Panc1 (cell line): ENCODE measurements around the gene ICOSLG.
"Not testable (repeated sequence)": the region's sequence is repeated elsewhere in the genome, so short reads cannot be mapped to it uniquely, and the experiment has no call there.

Source experiments
- POLR2AphosphoS5 ChIP-seq: IDR thresholded peaks from 2 replicates; pipeline ENCODE4 v1.6.1; 2012; ENCODE audit warnings: mild to moderate bottlenecking, low read depth, low read length, moderate library complexity
- SIN3A ChIP-seq: IDR thresholded peaks from 2 replicates; pipeline ENCODE4 v1.6.1; 2012; ENCODE audit warnings: low read depth, mild to moderate bottlenecking, low read length, moderate library complexity, borderline replicate concordance; ENCODE audit not compliant: insufficient read depth
- TCF7L2 ChIP-seq: IDR thresholded peaks from 2 replicates; pipeline ENCODE4 v1.6.1; 2011; ENCODE audit warnings: mild to moderate bottlenecking, low read depth, low read length, inconsistent platforms
- TF ChIP-seq, protein P1 (sequence below): fragments of 450-650 bp; IDR thresholded peaks from 2 replicates; pipeline ENCODE4 v1.5.1; 2017; ENCODE audit warnings: mild to moderate bottlenecking
- TF ChIP-seq, protein P2 (sequence below), 2 experiments: IDR thresholded peaks; 2 replicates each; pipeline ENCODE4 v1.6.1; 2011 to 2012; ENCODE audit warnings: low read depth in 2 of 2, control low read depth in 1 of 2, low read length in 1 of 2, mild to moderate bottlenecking in 1 of 2, moderate library complexity in 1 of 2; ENCODE audit not compliant: insufficient read depth in 1 of 2

DNA sequence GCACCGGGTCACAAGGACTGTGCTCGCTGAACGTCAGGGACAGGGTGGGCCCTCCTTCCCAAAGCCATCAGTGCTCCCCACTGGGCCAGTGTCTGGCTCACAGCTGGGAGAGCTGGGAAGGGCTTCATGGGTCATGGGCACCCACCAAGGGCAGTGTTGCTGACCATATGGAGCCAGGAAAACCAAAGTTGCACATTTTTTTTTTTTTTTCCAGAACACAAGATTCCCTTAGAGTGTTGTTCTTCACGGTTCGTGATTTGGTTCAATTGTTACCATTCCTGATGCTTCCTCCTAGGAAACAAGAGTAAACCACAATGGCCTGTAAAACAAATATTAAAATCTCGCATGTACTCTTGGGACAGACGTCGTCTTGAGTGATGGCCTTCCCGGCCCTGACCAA, 45.9 kb downstream of the ICOSLG start:
- TF ChIP-seq, protein P1, sequence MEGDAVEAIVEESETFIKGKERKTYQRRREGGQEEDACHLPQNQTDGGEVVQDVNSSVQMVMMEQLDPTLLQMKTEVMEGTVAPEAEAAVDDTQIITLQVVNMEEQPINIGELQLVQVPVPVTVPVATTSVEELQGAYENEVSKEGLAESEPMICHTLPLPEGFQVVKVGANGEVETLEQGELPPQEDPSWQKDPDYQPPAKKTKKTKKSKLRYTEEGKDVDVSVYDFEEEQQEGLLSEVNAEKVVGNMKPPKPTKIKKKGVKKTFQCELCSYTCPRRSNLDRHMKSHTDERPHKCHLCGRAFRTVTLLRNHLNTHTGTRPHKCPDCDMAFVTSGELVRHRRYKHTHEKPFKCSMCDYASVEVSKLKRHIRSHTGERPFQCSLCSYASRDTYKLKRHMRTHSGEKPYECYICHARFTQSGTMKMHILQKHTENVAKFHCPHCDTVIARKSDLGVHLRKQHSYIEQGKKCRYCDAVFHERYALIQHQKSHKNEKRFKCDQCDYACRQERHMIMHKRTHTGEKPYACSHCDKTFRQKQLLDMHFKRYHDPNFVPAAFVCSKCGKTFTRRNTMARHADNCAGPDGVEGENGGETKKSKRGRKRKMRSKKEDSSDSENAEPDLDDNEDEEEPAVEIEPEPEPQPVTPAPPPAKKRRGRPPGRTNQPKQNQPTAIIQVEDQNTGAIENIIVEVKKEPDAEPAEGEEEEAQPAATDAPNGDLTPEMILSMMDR: not testable (repeated sequence)
- TF ChIP-seq, protein P2, sequence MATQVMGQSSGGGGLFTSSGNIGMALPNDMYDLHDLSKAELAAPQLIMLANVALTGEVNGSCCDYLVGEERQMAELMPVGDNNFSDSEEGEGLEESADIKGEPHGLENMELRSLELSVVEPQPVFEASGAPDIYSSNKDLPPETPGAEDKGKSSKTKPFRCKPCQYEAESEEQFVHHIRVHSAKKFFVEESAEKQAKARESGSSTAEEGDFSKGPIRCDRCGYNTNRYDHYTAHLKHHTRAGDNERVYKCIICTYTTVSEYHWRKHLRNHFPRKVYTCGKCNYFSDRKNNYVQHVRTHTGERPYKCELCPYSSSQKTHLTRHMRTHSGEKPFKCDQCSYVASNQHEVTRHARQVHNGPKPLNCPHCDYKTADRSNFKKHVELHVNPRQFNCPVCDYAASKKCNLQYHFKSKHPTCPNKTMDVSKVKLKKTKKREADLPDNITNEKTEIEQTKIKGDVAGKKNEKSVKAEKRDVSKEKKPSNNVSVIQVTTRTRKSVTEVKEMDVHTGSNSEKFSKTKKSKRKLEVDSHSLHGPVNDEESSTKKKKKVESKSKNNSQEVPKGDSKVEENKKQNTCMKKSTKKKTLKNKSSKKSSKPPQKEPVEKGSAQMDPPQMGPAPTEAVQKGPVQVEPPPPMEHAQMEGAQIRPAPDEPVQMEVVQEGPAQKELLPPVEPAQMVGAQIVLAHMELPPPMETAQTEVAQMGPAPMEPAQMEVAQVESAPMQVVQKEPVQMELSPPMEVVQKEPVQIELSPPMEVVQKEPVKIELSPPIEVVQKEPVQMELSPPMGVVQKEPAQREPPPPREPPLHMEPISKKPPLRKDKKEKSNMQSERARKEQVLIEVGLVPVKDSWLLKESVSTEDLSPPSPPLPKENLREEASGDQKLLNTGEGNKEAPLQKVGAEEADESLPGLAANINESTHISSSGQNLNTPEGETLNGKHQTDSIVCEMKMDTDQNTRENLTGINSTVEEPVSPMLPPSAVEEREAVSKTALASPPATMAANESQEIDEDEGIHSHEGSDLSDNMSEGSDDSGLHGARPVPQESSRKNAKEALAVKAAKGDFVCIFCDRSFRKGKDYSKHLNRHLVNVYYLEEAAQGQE (IDR thresholded peaks at IDR 0.05; ENCODE audit: insufficient read depth in 1 of 2, low read depth in 2 of 2, low read length in 1 of 2): not testable (repeated sequence)
- not testable (repeated sequence) for TF ChIP-seq POLR2AphosphoS5, SIN3A, TCF7L2
